GM06990 (cell line): ENCODE data around the gene ATPAF1.

ENCODE experiments used
- DNase-seq: peaks from one replicate; pipeline ENCODE4 v3.0.0-alpha.2; 2011; ENCODE audit not compliant: insufficient read length; ENCODE audit errors: extremely low read depth
- H3K27me3 ChIP-seq: replicated peaks from 2 replicates; pipeline ENCODE4 v1.6.0; 2011; ENCODE audit warnings: low read length; ENCODE audit not compliant: control insufficient read depth, insufficient read depth
- H3K36me3 ChIP-seq: 2 replicates; pipeline ENCODE4 v1.5.1; 2011; ENCODE audit warnings: low read length; ENCODE audit not compliant: control insufficient read depth, insufficient read depth
- H3K4me3 ChIP-seq: replicated peaks from 2 replicates; pipeline ENCODE4 v1.5.1; 2011; ENCODE audit warnings: low read depth, mild to moderate bottlenecking, control low read depth, low read length
- TF ChIP-seq, protein P1 (sequence below): IDR thresholded peaks from 2 replicates; pipeline ENCODE4 v1.5.1; 2011; ENCODE audit warnings: low read length, control low read depth, mild to moderate bottlenecking, inconsistent platforms; ENCODE audit not compliant: insufficient read depth, poor library complexity, severe bottlenecking

Gene ATPAF1

GRCh38 chr1:46646331-46646730, 21.8 kb downstream of the ATPAF1 start:
- TF ChIP-seq, protein P1, sequence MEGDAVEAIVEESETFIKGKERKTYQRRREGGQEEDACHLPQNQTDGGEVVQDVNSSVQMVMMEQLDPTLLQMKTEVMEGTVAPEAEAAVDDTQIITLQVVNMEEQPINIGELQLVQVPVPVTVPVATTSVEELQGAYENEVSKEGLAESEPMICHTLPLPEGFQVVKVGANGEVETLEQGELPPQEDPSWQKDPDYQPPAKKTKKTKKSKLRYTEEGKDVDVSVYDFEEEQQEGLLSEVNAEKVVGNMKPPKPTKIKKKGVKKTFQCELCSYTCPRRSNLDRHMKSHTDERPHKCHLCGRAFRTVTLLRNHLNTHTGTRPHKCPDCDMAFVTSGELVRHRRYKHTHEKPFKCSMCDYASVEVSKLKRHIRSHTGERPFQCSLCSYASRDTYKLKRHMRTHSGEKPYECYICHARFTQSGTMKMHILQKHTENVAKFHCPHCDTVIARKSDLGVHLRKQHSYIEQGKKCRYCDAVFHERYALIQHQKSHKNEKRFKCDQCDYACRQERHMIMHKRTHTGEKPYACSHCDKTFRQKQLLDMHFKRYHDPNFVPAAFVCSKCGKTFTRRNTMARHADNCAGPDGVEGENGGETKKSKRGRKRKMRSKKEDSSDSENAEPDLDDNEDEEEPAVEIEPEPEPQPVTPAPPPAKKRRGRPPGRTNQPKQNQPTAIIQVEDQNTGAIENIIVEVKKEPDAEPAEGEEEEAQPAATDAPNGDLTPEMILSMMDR = no peak
- H3K36me3 ChIP-seq = no peaks in the 10 kb centered on the region; the same call in 1 of the 2 replicates
- no peaks in the 10 kb centered on the region for H3K27me3 ChIP-seq
- no peak overlapping the region for H3K4me3 ChIP-seq
- no peak for DNase-seq

GRCh38 chr1:46645815-46646214, 22.3 kb downstream of the ATPAF1 start:
- no peak for DNase-seq
- Histone ChIP-seq H3K27me3 (no peaks in the 10 kb centered on the region), H3K4me3 (no peak overlapping the region), H3K36me3 (no peaks in the 10 kb centered on the region; the same call in 1 of the 2 replicates)
- TF ChIP-seq, protein P1 = no peak

- Histone ChIP-seq H3K27me3 (no peaks in the 10 kb centered on the region), H3K4me3 (no peak overlapping the region), H3K36me3 (no peaks in the 10 kb centered on the region; the same call in 1 of the 2 replicates)
- DNase-seq = no peak
- TF ChIP-seq, protein P1 = no peak
These were observed 24.8 kb downstream of the ATPAF1 start for GRCh38 chr1:46643368-46643775.

GRCh38 chr1:46642115-46642680, 26.0 kb downstream of the ATPAF1 start:
- no peak for DNase-seq
- TF ChIP-seq, protein P1 = no peak
- no peaks in the 10 kb centered on the region for H3K27me3 ChIP-seq
- H3K4me3 ChIP-seq = no peak overlapping the region
- H3K36me3 ChIP-seq = no peaks in the 10 kb centered on the region; the same call in none of the 2 replicates

DNA sequence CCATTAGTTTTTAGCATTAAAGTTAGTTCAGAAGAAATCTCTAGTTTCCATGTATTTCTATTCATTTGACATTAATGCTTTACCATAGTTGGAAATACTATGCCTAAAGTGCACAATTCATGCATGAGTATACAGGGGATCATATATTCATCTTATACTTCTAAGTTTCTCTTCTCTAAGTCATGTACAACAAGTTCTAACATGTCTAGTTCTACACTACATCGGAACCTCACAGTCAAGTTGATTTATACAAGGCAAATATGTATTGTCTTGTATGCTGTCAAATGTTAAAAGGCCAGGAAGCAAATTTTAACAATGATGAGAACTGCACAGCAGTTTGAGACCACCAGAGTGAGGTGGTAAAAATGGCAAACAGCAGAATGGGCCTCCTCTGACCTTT, 28.6 kb downstream of the ATPAF1 start:
- Histone ChIP-seq H3K27me3 (no peaks in the 10 kb centered on the region), H3K36me3 (peaks cover 4% of the 10 kb centered on the region), H3K4me3 (no peak overlapping the region)
- DNase-seq = no peak
- TF ChIP-seq, protein P1 = no peak

DNA sequence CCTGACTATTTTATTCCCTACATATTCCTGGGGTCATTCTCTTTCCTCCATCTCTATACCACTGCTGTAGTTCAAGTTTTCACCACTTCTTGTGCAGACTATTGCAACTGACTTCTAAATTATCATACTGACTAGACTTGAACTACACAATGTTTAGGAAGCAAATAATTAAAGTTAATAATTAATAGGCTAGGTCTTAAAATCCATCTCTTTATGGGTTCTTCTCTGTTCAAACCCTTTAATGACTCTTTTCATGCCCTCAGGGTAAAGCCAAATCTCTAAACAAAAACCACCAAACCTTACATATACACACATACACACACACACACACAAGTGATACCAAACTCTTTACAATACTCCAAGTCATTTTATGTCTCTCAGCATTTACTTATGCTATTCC, 29.2 kb downstream of the ATPAF1 start:
- peaks cover 6% of the 10 kb centered on the region for H3K36me3 ChIP-seq
- DNase-seq = no peak
- TF ChIP-seq, protein P1 = no peak

More for the DNA sequence above, 29.2 kb downstream of the ATPAF1 start:
- Histone ChIP-seq H3K27me3 (no peaks in the 10 kb centered on the region), H3K4me3 (no peak overlapping the region)
